ENCODE measurements around the gene MYO5B.

MYO5B gene

GRCh38 chr18:50190926-50191325 lies 4.0 kb downstream of the MYO5B start:
- H3K9me2 ChIP-seq (replicated peaks; ENCODE audit: insufficient read depth, low read length) = no peaks in the 10 kb centered on the region

GRCh38 chr18:50190236-50190635 lies 4.7 kb downstream of the MYO5B start:
- no peak for DNase-seq
- Histone ChIP-seq H3K4me1 (ENCODE audit: low read length) (peaks cover 48% of the 10 kb centered on the region), H4K20me1 (ENCODE audit: insufficient read depth, low read length) (no peaks in the 10 kb centered on the region), H3K4me3 (ENCODE audit: low read length) (peak overlapping the region; percentile 2; the same call in 1 of the 2 replicates), H3K9me2 (replicated peaks; ENCODE audit: insufficient read depth, low read length) (no peaks in the 10 kb centered on the region), H3K4me2 (ENCODE audit: low read depth, low read length) (peak overlapping the region; percentile 66), H3F3A (ENCODE audit: insufficient read depth, low read length) (peaks cover 23% of the 10 kb centered on the region), H3K27ac (ENCODE audit: low read length) (peak overlapping the region; percentile 86; the same call in 1 of the 2 replicates), H3K36me3 (replicated peaks; ENCODE audit: insufficient read depth, low read length) (no peaks in the 10 kb centered on the region), H3K9ac (ENCODE audit: low read length) (peak overlapping the region; percentile 28; the same call in 1 of the 2 replicates), H3K27me3 (replicated peaks; ENCODE audit: insufficient read depth, low read length) (no peaks in the 10 kb centered on the region), H3K9me3 (replicated peaks; ENCODE audit: insufficient read depth, low read length) (no peaks in the 10 kb centered on the region), H3K79me2 (ENCODE audit: low read length) (peaks cover 86% of the 10 kb centered on the region), H2AFZ (ENCODE audit: low read length) (no peak overlapping the region)
- TF ChIP-seq CTCF (IDR thresholded peaks at IDR 0.05; ENCODE audit: low read length) (no peak), EZH2 (optimal IDR thresholded peaks at IDR 0.05; ENCODE audit: low read depth, low read length) (no peak)

More at GRCh38 chr18:50190926-50191325, 4.0 kb downstream of the MYO5B start:
- Histone ChIP-seq H4K20me1 (ENCODE audit: insufficient read depth, low read length) (no peaks in the 10 kb centered on the region), H3K4me2 (ENCODE audit: low read depth, low read length) (peak overlapping the region; percentile 66), H3K27me3 (replicated peaks; ENCODE audit: insufficient read depth, low read length) (0 out of 2 replicates have a peak, but pooled peaks cover 4% of the 10 kb centered on the region), H3F3A (ENCODE audit: insufficient read depth, low read length) (peaks cover 23% of the 10 kb centered on the region), H3K36me3 (replicated peaks; ENCODE audit: insufficient read depth, low read length) (no peaks in the 10 kb centered on the region), H3K9me3 (replicated peaks; ENCODE audit: insufficient read depth, low read length) (no peaks in the 10 kb centered on the region), H3K4me3 (ENCODE audit: low read length) (no peak overlapping the region), H2AFZ (ENCODE audit: low read length) (no peak overlapping the region), H3K27ac (ENCODE audit: low read length) (0 out of 2 replicates have a peak overlapping the region, but pooled peaks have one; percentile 86), H3K4me1 (ENCODE audit: low read length) (peaks cover 48% of the 10 kb centered on the region), H3K9ac (ENCODE audit: low read length) (no peak overlapping the region), H3K79me2 (ENCODE audit: low read length) (peaks cover 79% of the 10 kb centered on the region)
- no peak for TF ChIP-seq EZH2phosphoT487 (IDR thresholded peaks at IDR 0.05; ENCODE audit: low read length)
- no peak for TF ChIP-seq CTCF (IDR thresholded peaks at IDR 0.05; ENCODE audit: low read length)
- no peak for TF ChIP-seq EZH2 (optimal IDR thresholded peaks at IDR 0.05; ENCODE audit: low read depth, low read length)
- DNase-seq = no peak

GRCh38 chr18:50189160-50189559 lies 5.8 kb downstream of the MYO5B start:
- Histone ChIP-seq H3K4me3 (ENCODE audit: low read length) (peak overlapping the region; percentile 9; the same call in 1 of the 2 replicates), H3K9me3 (replicated peaks; ENCODE audit: insufficient read depth, low read length) (no peaks in the 10 kb centered on the region), H4K20me1 (ENCODE audit: insufficient read depth, low read length) (no peaks in the 10 kb centered on the region), H3K9ac (ENCODE audit: low read length) (peak overlapping the region; percentile 28; the same call in 1 of the 2 replicates), H3K9me2 (replicated peaks; ENCODE audit: insufficient read depth, low read length) (no peaks in the 10 kb centered on the region), H3K79me2 (ENCODE audit: low read length) (peaks cover 92% of the 10 kb centered on the region), H3K4me1 (ENCODE audit: low read length) (peaks cover 48% of the 10 kb centered on the region), H3F3A (ENCODE audit: insufficient read depth, low read length) (peaks cover 23% of the 10 kb centered on the region), H3K27ac (ENCODE audit: low read length) (peak overlapping the region; percentile 86), H2AFZ (ENCODE audit: low read length) (no peak overlapping the region), H3K27me3 (replicated peaks; ENCODE audit: insufficient read depth, low read length) (no peaks in the 10 kb centered on the region), H3K4me2 (ENCODE audit: low read depth, low read length) (peak overlapping the region; percentile 66), H3K36me3 (replicated peaks; ENCODE audit: insufficient read depth, low read length) (no peaks in the 10 kb centered on the region)
- TF ChIP-seq EZH2 (optimal IDR thresholded peaks at IDR 0.05; ENCODE audit: low read depth, low read length) (no peak), CTCF (IDR thresholded peaks at IDR 0.05; ENCODE audit: low read length) (no peak), EZH2phosphoT487 (IDR thresholded peaks at IDR 0.05; ENCODE audit: low read length) (no peak)
- peak; percentile 73 for DNase-seq
